Aorta (tissue), 4 donors: Measurements from ENCODE around the gene CHSY1. TPM values are rescaled to one million over a fixed set of nuclear protein-coding genes. Genes with fewer than 3 reads are reported as not detected.

ENCODE experiments used
- polyA plus RNA-seq, 2 donors: library from polyadenylated mRNA; stranded (reverse); fragments of 200-250 nt; gene quantifications; one replicate each; pipeline ENCODE4 v1.2.3, GENCODE V29; 2013
- total RNA-seq, 2 donors: library from RNA; stranded (reverse); fragmentation: NEBNext Ultra II Directional; extraction: Animal tissue kit (Norgen Biotek cat#: 25700); gene quantifications; one replicate each; pipeline ENCODE4 v1.2.1, GENCODE V29; 2021
- donor health status: healthy with polysubstance abuse.
- donor health status: Bipolar disorder and iron deficiency.
- donor health status: DM: no; HTN: no; CAD: no.
- donor health status: DM: yes; HTN: yes; CAD: no.

Gene CHSY1
- total and polyA plus RNA-seq, 4 donors, result 10.8 to 78.4 (median 49.8) TPM

Other genes with a start within 250 kb of the CHSY1 start
- gene SELENOS, start 25.4 kb upstream of the CHSY1 start, total RNA-seq, result 10 to 100 TPM; 69.0 to 74.3 TPM
- gene SELENOS, start 25.4 kb upstream of the CHSY1 start, polyA plus RNA-seq, result 100 to 1,000 TPM; 115 to 123 TPM
- gene SNRPA1, start 43.2 kb upstream of the CHSY1 start, total RNA-seq, result 10 to 100 TPM; 46.4 to 49.2 TPM
- gene SNRPA1, start 43.2 kb upstream of the CHSY1 start, polyA plus RNA-seq, result 10 to 100 TPM; 37.6 to 54.1 TPM
- gene PCSK6, start 237.7 kb upstream of the CHSY1 start, total RNA-seq, result 10 to 100 TPM in 1 of 2 donors, 1 to 10 TPM in 1; 5.0 to 11.2 TPM
- 1 to 10 TPM in 1 of 2 donors, not detected in 1; 1.6 TPM for gene PCSK6, start 237.7 kb upstream of the CHSY1 start, polyA plus RNA-seq